SU-DHL-6 (cell line): ENCODE results near the gene ELAPOR1.
A peak's percentile ranks its signal among the peaks of the same experiment; 100 is the strongest.

Source experiments
- H2AFZ ChIP-seq: fragments of 200-600 bp; sonication (generic); 2 replicates; pipeline ENCODE4 v1.6.1; 2014; ENCODE audit warnings: low read depth, mild to moderate bottlenecking, moderate library complexity, mixed read lengths, antibody characterized with exemption, low read length; ENCODE audit not compliant: severe bottlenecking
- H3F3A ChIP-seq: fragments of 200-600 bp; shearing (Covaris generic); 2 replicates; pipeline ENCODE4 v1.6.0; 2016; ENCODE audit warnings: antibody characterized with exemption, mild to moderate bottlenecking; ENCODE audit not compliant: insufficient read depth
- H3K27ac ChIP-seq: fragments of 200-600 bp; sonication (generic); 2 replicates; pipeline ENCODE4 v1.5.1; 2016; ENCODE audit warnings: low read depth, mild to moderate bottlenecking, low read length, moderate library complexity, mixed read lengths
- H3K27me3 ChIP-seq: fragments of 200-600 bp; sonication (generic), shearing (Covaris generic); 2 replicates; pipeline ENCODE4 v1.6.0; 2014; ENCODE audit warnings: mild to moderate bottlenecking, low read length
- H3K36me3 ChIP-seq: fragments of 200-600 bp; sonication (generic); 2 replicates; pipeline ENCODE4 v1.6.1; 2014; ENCODE audit warnings: mild to moderate bottlenecking, low read length, mixed read lengths
- H3K4me2 ChIP-seq: fragments of 300-600, 200-600 bp; shearing (Covaris generic), sonication (generic); 2 replicates; pipeline ENCODE4 v1.6.0; 2014; ENCODE audit warnings: low read length, low read depth, mild to moderate bottlenecking; ENCODE audit not compliant: poor library complexity, severe bottlenecking
- H3K4me3 ChIP-seq: fragments of 200-600 bp; sonication (generic); 2 replicates; pipeline ENCODE4 v1.5.1; 2014; ENCODE audit warnings: antibody characterized with exemption, low read length, mild to moderate bottlenecking, mixed read lengths; ENCODE audit not compliant: insufficient read depth, poor library complexity, severe bottlenecking
- H3K79me2 ChIP-seq: fragments of 200-600 bp; sonication (generic); 2 replicates; pipeline ENCODE4 v1.6.1; 2014; ENCODE audit warnings: mild to moderate bottlenecking, low read length, moderate library complexity; ENCODE audit not compliant: insufficient read depth
- H3K9ac ChIP-seq: fragments of 200-600 bp; sonication (generic); 2 replicates; pipeline ENCODE4 v1.7.0; 2014; ENCODE audit warnings: mild to moderate bottlenecking, low read length
- H3K9me2 ChIP-seq: fragments of 200-600 bp; sonication (generic); replicated peaks from 2 replicates; pipeline ENCODE4 v1.6.1; 2014; ENCODE audit warnings: low read length; ENCODE audit not compliant: insufficient read depth
- H3K9me3 ChIP-seq: fragments of 200-600 bp; sonication (generic); 2 replicates; pipeline ENCODE4 v1.6.1; 2014; ENCODE audit warnings: low read length, mixed read lengths; ENCODE audit not compliant: insufficient read depth
- H4K20me1 ChIP-seq: fragments of 200-600 bp; sonication (generic); 2 replicates; pipeline ENCODE4 v1.6.1; 2014; ENCODE audit warnings: low read depth, mild to moderate bottlenecking, antibody characterized with exemption, low read length, moderate library complexity, mixed read lengths
- CTCF ChIP-seq: fragments of 200-600 bp; sonication (generic); IDR thresholded peaks from one replicate; pipeline ENCODE4 v1.5.1; 2017; ENCODE audit warnings: antibody characterized with exemption, mild to moderate bottlenecking, low read length, moderate library complexity; ENCODE audit not compliant: insufficient read depth, poor library complexity, severe bottlenecking
- EZH2phosphoT487 ChIP-seq: fragments of 200-600 bp; sonication (generic), shearing (Covaris generic); conservative IDR thresholded peaks from 2 replicates; pipeline ENCODE4 v1.6.1; 2018; ENCODE audit warnings: mild to moderate bottlenecking, antibody characterized with exemption, low read length, moderate library complexity, mixed read lengths

The ELAPOR1 gene

GRCh38 chr1:109090196-109091077 is 23.5 kb upstream of the ELAPOR1 start, which contains the start of gene TMEM167B:
TSS of gene TMEM167B (plus strand) at chr1:109090764. CDS start at chr1:109090873, 109 bp downstream.
- Histone ChIP-seq H3K9me3 (no peaks in the 10 kb centered on the region), H3K79me2 (peaks cover 30% of the 10 kb centered on the region), H3K4me3 (peak within 1 kb of the TSS; percentile 73)

GRCh38 chr1:109091078-109091838 is 22.7 kb upstream of the ELAPOR1 start:
- Histone ChIP-seq H3K4me3 (peak overlapping the region; percentile 73), H3K9ac (peak overlapping the region; percentile 69), H3K9me2 (no peaks in the 10 kb centered on the region), H3K27me3 (no peaks in the 10 kb centered on the region), H3F3A (peaks cover 12% of the 10 kb centered on the region), H3K79me2 (peaks cover 30% of the 10 kb centered on the region), H3K4me2 (peak overlapping the region; percentile 78), H2AFZ (peak overlapping the region; percentile 91), H4K20me1 (no peaks in the 10 kb centered on the region), H3K36me3 (peaks cover 3% of the 10 kb centered on the region; the same call in 1 of the 2 replicates), H3K9me3 (no peaks in the 10 kb centered on the region), H3K27ac (peak overlapping the region; percentile 70)
- TF ChIP-seq CTCF (no peak), EZH2phosphoT487 (no peak)

More at GRCh38 chr1:109090196-109091077, 23.5 kb upstream of the ELAPOR1 start, which contains the start of gene TMEM167B:
- H3K9ac ChIP-seq = peak within 1 kb of the TSS; percentile 69
- peak within 1 kb of the TSS; percentile 91 for H2AFZ ChIP-seq
- peak within 1 kb of the TSS; percentile 70 for H3K27ac ChIP-seq
- peaks cover 3% of the 10 kb centered on the region; the same call in 1 of the 2 replicates for H3K36me3 ChIP-seq
- TF ChIP-seq CTCF = no peak
- peaks cover 6% of the 10 kb centered on the region for H3F3A ChIP-seq
- no peaks in the 10 kb centered on the region for H4K20me1 ChIP-seq
- H3K4me2 ChIP-seq = peak within 1 kb of the TSS; percentile 78
- no peaks in the 10 kb centered on the region for H3K27me3 ChIP-seq
- H3K9me2 ChIP-seq = no peaks in the 10 kb centered on the region

- H3F3A ChIP-seq = peaks cover 12% of the 10 kb centered on the region
- peak overlapping the region; percentile 91 for H2AFZ ChIP-seq
- peak overlapping the region; percentile 78 for H3K4me2 ChIP-seq
- H3K9me3 ChIP-seq = no peaks in the 10 kb centered on the region
- H3K9ac ChIP-seq = peak overlapping the region; percentile 69
- H3K27me3 ChIP-seq = no peaks in the 10 kb centered on the region
- peak overlapping the region; percentile 73 for H3K4me3 ChIP-seq
- H3K9me2 ChIP-seq = no peaks in the 10 kb centered on the region
- no peak for TF ChIP-seq CTCF
- TF ChIP-seq EZH2phosphoT487 = no peak
- H3K36me3 ChIP-seq = peaks cover 3% of the 10 kb centered on the region; the same call in 1 of the 2 replicates
- H4K20me1 ChIP-seq = no peaks in the 10 kb centered on the region
- peak overlapping the region; percentile 70 for H3K27ac ChIP-seq
- peaks cover 30% of the 10 kb centered on the region for H3K79me2 ChIP-seq
Observed at GRCh38 chr1:109091839-109092193, 22.1 kb upstream of the ELAPOR1 start.
